GM21367 (cell line): ENCODE measurements around the gene SEC14L5.

ENCODE experiments used
- ATAC-seq: cut with Tn5 transposase; IDR thresholded peaks from one replicate; pipeline ENCODE4 v1.9.1; 2021; ENCODE audit not compliant: unreplicated experiment

Gene SEC14L5

DNA sequence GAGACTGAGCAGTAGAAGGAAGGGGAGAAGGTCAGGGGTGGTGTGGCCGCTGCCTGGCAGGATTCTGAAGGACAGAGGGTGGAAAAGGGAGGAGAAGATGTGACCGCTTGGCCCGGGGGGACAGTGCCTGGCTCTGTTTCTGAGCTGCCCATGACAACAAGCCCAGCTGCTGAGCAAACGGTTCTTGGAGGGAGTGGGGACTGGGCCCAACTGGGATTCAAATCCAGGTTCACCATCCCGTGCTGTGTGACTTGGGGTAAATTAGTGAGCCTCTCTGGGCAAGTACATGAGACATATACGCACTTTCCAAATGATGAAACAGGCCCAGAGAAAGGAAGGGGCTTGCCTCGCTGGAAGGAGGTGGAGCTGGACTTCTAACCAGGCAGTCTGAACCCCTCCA lies 23.3 kb downstream of the SEC14L5 start:
- ATAC-seq = no peak

DNA sequence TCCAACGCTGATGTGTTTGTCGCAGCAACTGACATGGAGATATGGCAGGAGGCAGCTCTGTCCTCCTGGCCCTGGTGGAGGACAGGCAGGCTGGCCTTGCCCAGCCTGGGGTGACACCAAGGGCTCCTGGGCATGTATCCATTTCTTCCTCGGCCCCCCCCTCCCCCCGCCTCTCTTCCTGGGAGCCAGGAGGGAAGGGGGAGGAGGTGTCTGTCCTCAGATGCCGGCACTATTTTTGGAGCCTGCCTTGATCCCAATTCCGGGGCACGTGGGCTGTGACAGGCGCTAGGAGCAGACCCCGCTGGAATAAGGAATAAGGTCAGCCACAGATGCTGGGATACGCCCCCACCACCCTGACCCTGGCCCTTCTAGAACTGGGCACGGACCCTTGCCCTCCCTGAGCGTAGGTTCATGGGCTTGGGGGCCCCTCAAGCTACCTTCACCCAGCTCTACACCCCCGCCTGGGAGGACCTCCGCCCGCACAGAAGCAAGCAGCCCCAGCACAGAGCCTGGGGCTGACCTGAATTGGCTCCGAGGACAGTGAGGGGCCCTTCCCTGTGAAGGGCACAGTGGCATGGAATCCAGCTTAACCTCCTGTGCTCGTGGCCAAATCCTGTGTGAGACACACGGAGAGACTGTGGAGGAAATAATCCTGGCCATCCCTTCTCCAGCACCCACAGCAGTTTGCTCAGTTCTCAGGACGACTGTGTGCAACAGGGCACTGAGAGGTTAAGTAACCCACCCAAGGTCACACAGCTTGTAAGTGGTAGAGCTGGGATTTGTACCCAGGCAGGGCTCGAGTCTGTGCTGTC lies 24.1 kb downstream of the SEC14L5 start:
- no peak for ATAC-seq

DNA sequence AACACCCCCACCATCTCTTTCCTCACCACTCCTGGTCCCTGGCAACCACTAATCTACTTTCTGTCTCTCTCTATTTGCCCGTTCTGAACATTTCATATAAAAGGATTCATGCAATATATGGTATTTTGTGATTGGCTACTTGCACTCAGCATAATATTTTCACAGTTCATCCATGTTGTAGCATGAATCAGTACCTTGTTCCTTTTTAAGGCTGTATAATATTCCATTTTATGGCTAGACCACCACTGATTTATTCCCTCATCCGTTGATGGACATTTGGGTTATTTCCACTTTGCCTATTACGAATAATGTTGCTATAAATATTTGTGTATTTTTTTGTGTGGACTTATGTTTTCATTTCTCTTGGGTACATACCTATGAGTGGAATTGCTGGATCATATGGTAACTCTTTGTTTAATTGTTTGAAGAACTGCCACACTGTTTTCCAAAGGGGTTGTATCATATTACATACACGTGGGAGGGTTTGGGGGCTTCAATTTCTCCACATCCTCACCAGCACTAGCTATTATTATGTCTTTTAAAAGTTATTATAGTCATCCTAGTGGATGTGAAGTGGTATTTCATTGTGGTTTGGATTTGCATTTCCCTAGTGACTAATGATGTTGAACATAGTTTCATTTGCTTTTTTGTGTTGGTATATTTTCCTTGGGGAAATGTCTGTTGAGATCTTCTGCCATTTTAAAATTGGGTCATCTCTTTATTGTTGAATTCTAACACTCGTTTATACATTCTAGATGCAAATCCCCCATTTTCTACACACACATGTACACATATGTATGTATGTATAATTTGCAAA lies 26.3 kb downstream of the SEC14L5 start:
- no peak for ATAC-seq

DNA sequence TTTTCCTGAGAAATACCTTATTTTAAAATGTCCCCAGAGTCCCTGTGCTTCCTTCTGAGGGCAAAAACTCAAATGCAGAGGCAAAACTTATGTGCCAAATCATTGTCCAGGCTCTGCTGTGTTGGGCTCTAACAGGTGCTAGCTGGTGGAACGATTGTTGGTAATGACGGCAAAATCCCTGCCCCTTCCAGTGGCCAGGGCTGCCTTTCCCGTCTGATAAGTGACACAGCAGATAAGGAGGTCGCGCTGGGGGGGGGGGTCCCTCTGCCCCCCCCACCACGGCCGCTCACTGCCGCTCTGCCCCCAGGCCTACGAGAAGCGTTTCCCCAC lies 29.1 kb downstream of the SEC14L5 start:
- no peak for ATAC-seq

DNA sequence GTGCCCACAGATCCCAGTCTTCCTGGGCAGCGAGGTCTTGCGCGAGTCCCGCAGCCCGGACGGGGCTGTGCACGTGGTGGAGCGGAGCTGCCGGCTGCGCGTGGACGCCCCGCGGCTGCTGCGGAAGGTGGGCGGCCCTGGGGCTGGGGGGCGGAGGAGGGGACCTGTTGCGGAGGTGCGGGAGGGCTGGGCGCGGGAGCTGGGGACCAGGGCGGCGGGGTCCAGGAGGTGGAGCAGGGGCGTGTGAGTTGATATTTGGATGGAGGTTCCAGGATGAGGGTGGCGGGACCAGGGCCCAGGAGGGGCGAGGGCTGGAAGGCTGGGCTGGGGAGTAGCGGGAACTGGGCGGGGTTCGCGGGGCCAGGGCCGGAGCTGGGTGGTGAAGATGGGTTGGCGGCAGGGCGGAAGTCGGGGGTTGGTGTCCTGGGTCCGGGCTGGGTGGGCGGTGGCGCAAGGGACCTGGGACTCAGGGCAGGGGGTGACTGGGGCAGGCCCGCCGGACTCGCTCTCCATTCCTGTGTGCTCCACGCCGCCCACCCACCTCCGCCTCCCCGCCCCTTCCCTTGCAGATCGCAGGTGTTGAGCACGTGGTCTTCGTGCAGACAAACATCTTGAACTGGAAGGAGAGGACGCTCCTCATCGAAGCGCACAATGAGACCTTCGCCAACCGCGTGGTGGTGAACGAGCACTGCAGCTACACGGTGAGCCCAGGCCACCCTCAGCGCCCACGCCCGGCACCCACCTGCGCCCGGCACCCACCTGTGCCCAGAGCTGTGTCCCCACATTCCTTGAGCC lies 29.6 kb downstream of the SEC14L5 start:
- no peak for ATAC-seq

DNA sequence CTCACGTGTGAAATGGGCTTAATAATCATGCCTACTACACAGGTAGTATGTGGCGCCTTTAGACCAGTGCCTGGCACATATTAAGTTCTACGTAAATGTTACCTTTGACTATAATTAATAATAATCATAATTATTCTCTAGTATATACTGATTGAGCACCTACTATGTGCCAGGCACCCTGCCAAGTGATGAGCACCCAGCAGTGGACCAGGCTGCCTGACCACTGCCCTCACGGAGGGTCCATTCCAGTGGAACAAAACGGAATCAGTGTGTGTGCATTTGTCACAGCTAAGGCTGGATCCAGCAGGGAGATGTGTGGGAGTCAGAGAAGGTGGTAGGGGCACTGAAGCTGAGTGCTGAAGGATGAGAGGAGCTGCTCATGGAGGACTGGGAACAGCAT lies 30.5 kb downstream of the SEC14L5 start:
- ATAC-seq = no peak

DNA sequence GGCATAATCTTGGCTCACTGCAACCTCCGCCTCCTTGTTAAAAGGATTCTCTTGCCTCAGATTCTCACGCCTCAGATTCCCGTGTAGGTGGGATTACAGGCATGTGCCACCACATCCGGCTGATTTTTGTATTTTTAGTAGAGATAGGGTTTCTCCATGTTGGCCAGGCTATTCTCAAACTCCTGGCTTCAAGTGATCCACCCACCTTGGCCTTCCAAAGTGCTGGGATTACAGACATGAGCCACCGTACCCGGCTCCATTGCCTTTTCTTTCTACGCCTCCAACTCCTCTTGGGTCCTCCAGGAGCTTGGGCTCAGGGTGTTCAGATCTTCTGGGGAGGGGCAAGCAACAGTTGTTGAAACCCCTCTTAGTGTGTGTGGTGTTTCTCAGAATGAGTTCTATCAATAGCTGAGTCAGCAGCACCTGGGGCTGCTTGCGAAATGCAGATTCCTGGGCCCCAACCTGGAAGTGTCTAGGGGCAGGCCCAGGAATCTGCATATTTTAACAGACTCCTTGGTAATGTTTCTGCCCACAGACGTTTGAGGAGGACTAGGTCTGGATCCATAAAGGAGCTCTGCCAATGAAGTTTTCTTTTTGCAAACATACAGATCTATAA lies 31.4 kb downstream of the SEC14L5 start:
- no peak for ATAC-seq

DNA sequence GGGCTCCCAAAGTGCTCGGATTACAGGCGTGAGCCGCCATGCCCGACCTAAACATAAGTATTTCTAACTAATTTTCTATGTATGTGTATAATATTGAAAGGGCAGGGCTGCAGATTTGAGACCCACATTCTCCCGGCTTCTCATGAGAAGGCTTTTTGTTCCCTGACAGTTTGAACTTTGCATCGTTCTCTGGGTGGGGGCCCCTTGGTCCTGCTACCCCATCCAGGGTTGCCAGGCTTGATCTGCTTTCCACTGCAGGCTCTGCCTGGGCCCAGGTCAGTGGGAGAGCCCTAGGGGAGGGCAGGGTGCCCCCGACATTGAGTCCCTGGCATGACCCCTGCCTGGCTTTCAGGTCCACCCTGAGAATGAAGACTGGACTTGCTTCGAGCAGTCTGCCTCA lies 32.3 kb downstream of the SEC14L5 start:
- ATAC-seq = no peak

DNA sequence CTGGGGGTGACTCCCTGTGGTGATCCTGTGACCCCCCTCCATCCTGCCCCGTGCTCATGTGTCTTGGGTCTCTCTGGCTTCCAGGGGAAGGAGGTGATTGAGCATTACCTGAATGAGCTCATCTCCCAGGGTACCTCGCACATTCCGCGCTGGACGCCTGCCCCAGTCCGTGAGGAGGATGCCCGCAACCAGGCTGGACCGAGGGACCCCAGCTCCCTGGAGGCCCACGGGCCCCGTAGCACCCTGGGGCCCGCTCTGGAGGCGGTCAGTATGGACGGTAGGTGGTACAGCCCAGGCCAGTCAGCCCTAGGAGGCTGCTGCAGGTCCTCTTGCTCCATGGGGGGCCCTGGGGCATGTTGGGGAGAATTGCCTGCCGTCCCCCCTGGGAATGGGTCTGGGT lies 33.6 kb downstream of the SEC14L5 start:
- no peak for ATAC-seq

DNA sequence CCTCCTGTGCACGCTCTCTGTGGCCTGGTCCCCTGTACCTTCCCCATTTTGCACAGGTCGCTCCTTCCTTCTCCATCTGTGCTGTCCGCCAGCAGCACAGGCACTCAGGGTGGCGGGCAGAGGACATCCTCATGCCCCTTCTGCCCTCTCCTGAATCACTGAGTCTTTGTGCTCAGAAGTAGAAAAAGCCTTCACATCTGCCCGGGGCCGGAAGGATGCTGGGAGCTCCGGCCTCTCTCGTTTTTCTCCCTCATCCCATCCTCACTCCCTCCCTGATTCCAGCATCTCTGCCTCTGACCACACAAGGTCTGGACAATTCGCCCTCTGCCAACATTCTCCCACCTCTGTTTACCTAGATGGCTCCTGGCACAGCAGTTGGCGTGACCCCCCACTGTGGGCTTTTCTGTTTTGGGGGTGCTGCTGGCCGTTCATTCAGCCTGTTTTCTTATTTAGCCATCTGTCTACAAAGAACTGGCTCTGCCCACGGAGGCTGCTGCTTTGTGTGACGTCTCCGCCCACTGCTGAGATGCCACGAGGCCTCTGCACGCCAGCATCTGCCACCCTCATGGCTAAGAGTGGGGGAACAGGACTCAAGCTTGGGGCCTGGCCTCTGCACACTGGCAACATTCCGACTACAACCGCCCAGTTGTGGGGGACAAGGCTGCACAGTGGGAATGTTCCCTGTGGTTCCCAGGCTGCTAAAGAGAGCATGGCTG lies 36.7 kb downstream of the SEC14L5 start:
- ATAC-seq = no peak

DNA sequence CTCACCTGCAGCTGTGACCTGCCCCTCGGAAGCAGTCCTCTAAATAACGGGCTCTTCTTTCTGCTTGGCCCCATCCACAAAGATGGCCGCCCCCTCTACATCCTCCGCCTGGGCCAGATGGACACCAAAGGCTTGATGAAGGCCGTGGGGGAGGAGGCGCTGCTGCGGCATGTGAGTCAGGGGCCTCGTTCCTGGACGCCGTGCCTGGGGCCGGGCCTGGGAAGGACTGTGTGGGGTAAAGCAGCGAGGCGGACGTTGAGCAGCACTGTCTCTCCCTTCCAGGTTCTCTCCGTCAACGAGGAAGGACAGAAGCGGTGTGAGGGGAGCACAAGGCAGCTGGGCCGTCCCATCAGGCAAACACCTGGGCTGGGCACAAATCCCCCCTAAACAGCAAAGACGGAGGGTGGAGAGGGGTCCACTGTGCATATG lies 42.5 kb downstream of the SEC14L5 start:
- ATAC-seq = no peak

DNA sequence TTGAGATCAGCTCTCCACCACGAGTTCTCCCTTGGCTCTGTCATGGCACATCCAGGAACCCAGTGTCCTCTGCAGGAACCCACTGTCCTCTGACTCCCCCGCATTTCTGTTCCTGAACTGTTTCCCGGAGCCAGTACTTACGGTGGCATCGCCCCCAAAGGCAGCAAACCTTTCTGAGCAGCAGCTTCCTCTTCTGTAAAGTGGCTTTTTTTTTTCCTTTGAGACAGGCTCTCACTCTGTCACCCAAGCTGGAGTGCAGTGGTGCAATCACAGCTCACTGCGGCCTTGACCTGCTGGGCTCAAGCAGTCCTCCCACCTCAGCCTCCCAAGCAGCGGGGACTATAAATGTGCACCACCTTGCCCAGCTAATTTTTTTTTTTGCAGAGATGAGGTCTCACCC lies 43.4 kb downstream of the SEC14L5 start:
- no peak for ATAC-seq

DNA sequence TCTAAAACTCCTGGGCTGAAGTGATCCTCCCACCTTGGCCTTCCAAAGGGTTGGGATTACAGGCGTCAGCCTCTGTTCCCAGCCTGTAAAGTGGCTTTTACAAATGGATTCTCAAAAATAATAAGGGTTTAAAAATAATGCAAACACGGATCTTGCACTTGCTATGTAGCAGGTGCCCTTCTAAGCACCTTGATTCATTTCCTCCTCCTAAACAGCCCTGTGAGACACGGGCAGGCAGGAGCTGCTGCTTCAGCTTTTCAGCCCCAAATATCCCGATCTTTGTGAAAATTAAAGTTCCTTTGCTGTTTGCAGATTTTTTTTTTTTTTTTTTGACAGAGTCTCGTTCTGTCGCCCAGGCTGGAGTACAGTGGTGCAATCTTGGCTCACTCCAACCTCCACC lies 43.9 kb downstream of the SEC14L5 start:
- ATAC-seq = no peak

DNA sequence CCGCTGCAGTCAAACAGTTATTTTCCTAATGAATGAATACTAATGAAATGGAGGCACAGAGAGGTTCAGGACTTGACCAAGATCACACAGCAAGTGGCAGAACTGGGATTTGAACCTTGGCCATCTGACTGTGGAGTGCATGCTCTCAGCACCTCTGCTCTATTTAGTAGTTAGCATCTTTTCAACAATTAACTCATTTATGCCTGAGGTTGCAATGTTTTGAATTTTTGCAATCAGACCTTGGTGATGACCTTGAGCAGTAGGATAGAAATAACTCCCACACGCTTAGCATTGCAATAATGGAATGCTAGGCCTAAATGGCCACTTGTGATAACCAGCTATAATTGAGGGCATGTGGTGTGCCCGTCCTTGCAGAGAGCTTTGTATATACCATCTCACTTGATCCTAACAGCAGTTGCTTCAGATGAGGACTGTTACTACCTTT lies 44.6 kb downstream of the SEC14L5 start:
- no peak for ATAC-seq

DNA sequence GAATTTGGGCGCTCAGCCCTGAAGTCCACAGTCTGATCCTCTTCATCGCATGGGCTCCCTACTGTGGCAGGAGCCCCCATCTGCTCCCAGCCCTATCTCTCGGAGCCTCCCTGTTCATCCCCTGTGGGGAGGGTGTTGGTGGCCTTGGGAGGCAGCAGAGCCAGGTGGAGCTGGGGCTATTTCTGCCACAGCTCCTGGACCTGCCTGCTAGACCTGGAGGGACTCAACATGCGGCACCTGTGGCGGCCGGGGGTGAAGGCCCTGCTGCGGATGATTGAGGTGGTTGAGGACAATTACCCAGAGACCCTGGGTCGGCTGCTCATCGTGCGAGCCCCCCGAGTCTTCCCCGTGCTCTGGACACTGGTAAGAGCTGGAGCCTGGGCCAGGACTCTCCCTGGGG lies 45.1 kb downstream of the SEC14L5 start:
- no peak for ATAC-seq

DNA sequence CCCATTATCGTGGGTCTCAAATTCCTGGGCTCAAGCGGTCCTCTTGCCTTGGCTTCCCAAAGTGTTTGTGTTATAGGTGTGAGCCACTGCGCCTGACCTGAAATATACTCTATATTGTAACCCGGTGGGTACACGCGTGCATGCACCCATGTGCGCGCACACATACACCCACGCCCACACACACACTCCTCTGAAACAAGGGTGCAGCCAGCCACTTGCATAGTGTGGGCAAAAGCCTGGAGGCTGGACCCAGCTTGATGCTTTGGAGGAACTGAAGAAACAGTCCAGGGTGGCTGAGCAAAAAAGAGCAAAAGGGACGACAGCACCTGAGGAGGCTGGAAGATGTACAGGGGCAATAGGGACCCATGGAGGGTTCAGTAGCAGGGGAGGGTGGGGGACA lies 45.7 kb downstream of the SEC14L5 start:
- no peak for ATAC-seq

DNA sequence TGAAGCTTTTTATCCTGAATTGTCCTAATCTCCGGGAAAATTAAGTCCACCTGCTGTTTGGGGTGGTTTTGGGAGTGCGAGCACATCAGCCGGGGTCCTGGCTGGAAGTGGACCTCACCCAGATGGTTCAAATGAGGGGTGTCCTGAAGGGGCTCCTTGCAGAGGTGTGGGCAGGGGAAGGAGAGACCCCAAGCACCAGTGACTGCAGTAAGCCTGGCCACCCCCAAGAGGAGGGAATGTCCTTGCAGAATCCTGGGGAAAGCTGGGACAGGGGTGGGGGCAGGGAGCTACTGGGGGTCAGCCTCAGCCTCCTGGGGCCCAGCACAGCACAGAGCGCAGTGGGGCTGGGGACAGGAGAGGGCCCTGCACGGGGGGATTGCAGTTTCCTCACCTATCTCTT lies 46.2 kb downstream of the SEC14L5 start:
- no peak for ATAC-seq

DNA sequence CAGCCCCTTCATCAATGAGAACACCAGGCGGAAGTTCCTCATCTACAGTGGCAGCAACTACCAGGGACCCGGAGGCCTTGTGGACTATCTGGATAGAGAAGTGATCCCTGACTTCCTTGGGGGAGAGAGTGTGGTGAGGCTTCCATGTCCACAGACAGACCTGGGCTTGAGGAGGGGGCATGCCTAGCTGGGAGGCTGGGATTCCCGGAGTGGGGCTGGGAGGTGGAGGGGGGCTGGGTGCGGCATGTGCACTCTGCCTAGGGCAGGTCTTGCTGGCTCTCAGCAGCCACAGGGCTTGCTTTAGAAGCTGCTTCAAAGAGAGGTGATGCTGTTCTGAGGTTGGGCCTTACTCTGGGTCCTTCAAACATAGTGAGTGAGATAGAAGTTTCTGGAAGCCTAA lies 47.8 kb downstream of the SEC14L5 start:
- ATAC-seq = no peak

DNA sequence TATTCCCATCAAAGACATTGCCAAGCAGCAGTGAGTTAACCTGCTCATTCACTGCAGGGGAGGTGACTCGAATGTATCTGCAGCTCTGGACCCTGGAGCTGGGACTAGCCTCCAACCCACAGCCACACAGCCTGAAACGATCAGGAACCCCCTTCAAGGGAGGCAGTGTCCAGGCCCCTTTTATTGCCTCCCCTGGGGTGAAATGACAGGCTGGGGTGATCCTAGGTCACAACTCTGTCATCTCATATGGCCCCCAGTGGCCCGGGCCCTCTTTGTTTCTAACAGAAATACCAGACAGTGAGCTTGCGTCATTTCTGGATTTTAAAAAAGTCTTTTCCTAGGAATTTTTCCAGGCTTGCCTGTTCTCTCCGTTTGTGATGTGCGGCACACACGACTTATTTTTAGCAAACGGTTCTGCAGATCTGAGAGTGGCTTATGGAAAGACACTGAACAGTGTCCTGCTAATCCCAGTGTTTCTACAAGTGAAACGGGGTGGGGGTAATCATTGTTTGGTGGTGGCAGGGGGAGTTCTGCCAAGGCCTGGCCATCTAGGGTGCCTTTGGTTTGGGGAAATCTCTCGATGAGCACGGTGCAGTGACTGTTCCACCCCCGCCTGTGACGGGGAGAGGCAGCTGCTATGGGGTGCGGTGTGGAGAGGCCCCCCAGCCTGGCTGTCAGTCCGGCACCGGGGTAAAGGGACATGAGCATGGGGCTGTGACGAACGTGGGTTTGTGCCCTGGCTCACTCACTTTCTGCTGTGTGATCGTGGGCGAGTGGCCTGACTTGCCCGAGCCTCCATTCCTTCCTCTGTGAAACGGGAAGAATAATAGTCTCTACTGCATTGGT lies 48.4 kb downstream of the SEC14L5 start:
- ATAC-seq = no peak

DNA sequence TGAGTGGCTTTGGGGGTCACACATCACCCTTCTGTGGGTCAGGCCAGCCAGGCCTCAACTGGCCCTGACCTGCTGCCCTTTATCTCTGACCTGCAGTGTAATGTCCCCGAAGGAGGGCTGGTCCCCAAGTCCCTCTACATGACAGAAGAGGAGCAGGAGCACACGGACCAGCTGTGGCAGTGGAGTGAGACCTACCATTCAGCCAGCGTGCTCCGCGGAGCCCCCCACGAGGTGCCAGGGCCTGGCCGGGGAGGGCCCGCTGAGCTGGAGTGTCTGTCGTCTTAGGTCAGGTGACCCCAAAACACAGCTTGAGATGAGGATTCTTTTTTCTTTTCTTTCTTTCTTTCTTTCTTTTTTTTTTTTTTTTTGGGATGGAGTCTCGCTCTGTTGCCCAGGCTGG lies 49.1 kb downstream of the SEC14L5 start:
- no peak for ATAC-seq
